B cell (primary cell): ENCODE results near the gene LCE1E. TPM values are rescaled to one million over a fixed set of nuclear protein-coding genes. Genes with fewer than 3 reads are reported as not detected.

Source experiments
- ATAC-seq: fragments of 200-7000 bp; cut with Tn5 transposase; one replicate; pipeline ENCODE4 v1.10.0; 2021; ENCODE audit warnings: low read depth, mild to moderate bottlenecking, moderate number of reproducible peaks, moderate library complexity
- CTCF ChIA-PET: fragments of 350-600 bp; sonication (Branson Sonifier 250); formaldehyde crosslinking; loops from one replicate; lab custom pipeline; 2021; ENCODE audit warnings: antibody characterized with exemption, inconsistent platforms; lab: Charles Lee
- POLR2A ChIA-PET: fragments of 350-600 bp; sonication (Branson Sonifier 250); formaldehyde crosslinking; loops from one replicate; lab custom pipeline; 2021; ENCODE audit warnings: antibody characterized with exemption; lab: Charles Lee
- DNase-seq: peaks from one replicate; pipeline ENCODE4 v3.0.0; 2013
- H2AFZ ChIP-seq: 2 replicates; pipeline ENCODE4 v1.6.1; 2012; ENCODE audit warnings: mild to moderate bottlenecking, low read depth, low read length; ENCODE audit not compliant: insufficient read depth, poor library complexity, severe bottlenecking
- H3K27ac ChIP-seq, 2 donors: 1 replicate in 1 of 2; 2 replicates in 1 of 2; pipeline ENCODE4 v1.5.1; 2012 to 2013; ENCODE audit warnings: low read length in 2 of 2, mild to moderate bottlenecking in 2 of 2, moderate library complexity in 1 of 2
- H3K27me3 ChIP-seq, 4 experiments: fragments of 200-600 bp in 1 of 4; sonication (generic) in 1 of 4; replicated peaks in 1 of 4; 1 replicate in 2 of 4; 2 replicates in 2 of 4; pipeline versions ENCODE4 v1.6.1 to v1.7.0; 2013 to 2016; ENCODE audit warnings: low read length in 3 of 4, mild to moderate bottlenecking in 2 of 4, mixed read lengths in 1 of 4, moderate library complexity in 1 of 4; ENCODE audit not compliant: insufficient read depth in 4 of 4, control insufficient read depth in 3 of 4; ENCODE audit errors: control extremely low read depth in 1 of 4
- H3K36me3 ChIP-seq, 2 experiments: replicated peaks in 1 of 2; 1 replicate in 1 of 2; 2 replicates in 1 of 2; pipeline versions ENCODE4 v1.6.1 to v1.7.1; 2013; ENCODE audit warnings: low read length in 1 of 2; ENCODE audit not compliant: insufficient read depth in 2 of 2, control insufficient read depth in 1 of 2; ENCODE audit errors: control extremely low read depth in 1 of 2, extremely low read depth in 1 of 2
- H3K4me1 ChIP-seq, 2 donors: fragments of 200-600 bp in 1 of 2; sonication (generic) in 1 of 2; 1 replicate in 1 of 2; 2 replicates in 1 of 2; pipeline versions ENCODE4 v1.5.1 to v1.6.1; 2013 to 2017; ENCODE audit warnings: low read length in 2 of 2; ENCODE audit not compliant: control insufficient read depth in 2 of 2, insufficient read depth in 2 of 2
- H3K4me2 ChIP-seq: replicated peaks from 2 replicates; pipeline ENCODE3; 2012; ENCODE audit warnings: mild to moderate bottlenecking, low read depth, low read length; ENCODE audit not compliant: poor library complexity, severe bottlenecking
- H3K4me3 ChIP-seq, 5 experiments: fragments of 200-600 bp in 1 of 5; sonication (generic) in 1 of 5; 1 replicate in 3 of 5; 2 replicates in 2 of 5; pipeline versions ENCODE4 v1.5.1 to v1.7.0; 2011 to 2016; ENCODE audit warnings: low read length in 4 of 5, mild to moderate bottlenecking in 4 of 5, low read depth in 2 of 5, control low read depth in 1 of 5, moderate library complexity in 1 of 5; ENCODE audit not compliant: insufficient read depth in 1 of 5; ENCODE audit errors: control extremely low read depth in 1 of 5, extremely low read depth in 1 of 5
- H3K79me2 ChIP-seq: fragments of 200-600 bp; sonication (generic); one replicate; pipeline ENCODE4 v1.6.0; 2016; ENCODE audit warnings: low read length; ENCODE audit not compliant: control insufficient read depth, insufficient read depth
- H3K9ac ChIP-seq: fragments of 200-600 bp; sonication (generic); 2 replicates; pipeline ENCODE4 v1.6.1; 2017; ENCODE audit warnings: mild to moderate bottlenecking, low read length, moderate library complexity
- H3K9me3 ChIP-seq, 3 donors: one replicate each; pipeline versions ENCODE4 v1.6.1 to v1.7.1; 2013; ENCODE audit warnings: low read length in 2 of 3; ENCODE audit not compliant: control insufficient read depth in 2 of 3, insufficient read depth in 1 of 3; ENCODE audit errors: control extremely low read depth in 1 of 3
- H4K20me1 ChIP-seq: 2 replicates; pipeline ENCODE4 v1.6.0; 2012; ENCODE audit warnings: mild to moderate bottlenecking, low read length; ENCODE audit not compliant: insufficient read depth, control insufficient read depth, poor library complexity, severe bottlenecking
- H3K27ac Mint-ChIP-seq: one replicate; pipeline ENCODE4 v1.8.0; 2021; ENCODE audit warnings: mixed read lengths
- H3K27me3 Mint-ChIP-seq: one replicate; pipeline ENCODE4 v1.8.0; 2021; ENCODE audit warnings: mixed read lengths
- H3K4me1 Mint-ChIP-seq: one replicate; pipeline ENCODE4 v1.8.0; 2021; ENCODE audit warnings: mixed read lengths
- H3K4me3 Mint-ChIP-seq: one replicate; pipeline ENCODE4 v1.8.0; 2021; ENCODE audit warnings: mixed read lengths
- H3K9me3 Mint-ChIP-seq: one replicate; pipeline ENCODE4 v1.8.0; 2022; ENCODE audit warnings: mixed read lengths; ENCODE audit not compliant: insufficient read depth
- EZH2 ChIP-seq: IDR thresholded peaks from 2 replicates; pipeline ENCODE4 v1.6.1; 2012; ENCODE audit warnings: borderline replicate concordance, low read depth, mild to moderate bottlenecking, moderate library complexity, low read length; ENCODE audit not compliant: insufficient read depth, poor library complexity, severe bottlenecking
- WGBS: methylation state at CpG from one replicate; pipeline ENCODE4 v1.1.5; 2013; ENCODE audit warnings: missing lambda C conversion rate; ENCODE audit not compliant: insufficient coverage; 5-methylcytosine and 5-hydroxymethylcytosine counted together
- intact Hi-C: fragments of 100-400 bp; cut with micrococcal nuclease; formaldehyde crosslinking; loops from one replicate; pipeline ENCODE4 v1.10.0; 2022
- polyA plus RNA-seq: library from polyadenylated mRNA; depleted of rRNA; stranded (reverse); fragments of >200 nt; gene quantifications from 2 replicates; pipeline ENCODE4 v1.2.3, GENCODE V29; 2012
- total RNA-seq, 2 donors: library from RNA; stranded (reverse); fragments of 120-200 nt in 1 of 2; gene quantifications; 1 replicate in 1 of 2; 2 replicates in 1 of 2; pipeline versions ENCODE4 v1.2.3 to v1.2.4, GENCODE V29; 2013 to 2022
- TF ChIP-seq, protein P1 (sequence below): fragments of 200-600 bp; IDR thresholded peaks from one replicate; pipeline ENCODE4 v1.8.0; 2022; ENCODE audit warnings: antibody characterized with exemption, mild to moderate bottlenecking

The LCE1E gene
- total and polyA plus RNA-seq, 2 donors (not counting 1 experiment from before 2014, with no cell fraction given): not detected

DNA sequence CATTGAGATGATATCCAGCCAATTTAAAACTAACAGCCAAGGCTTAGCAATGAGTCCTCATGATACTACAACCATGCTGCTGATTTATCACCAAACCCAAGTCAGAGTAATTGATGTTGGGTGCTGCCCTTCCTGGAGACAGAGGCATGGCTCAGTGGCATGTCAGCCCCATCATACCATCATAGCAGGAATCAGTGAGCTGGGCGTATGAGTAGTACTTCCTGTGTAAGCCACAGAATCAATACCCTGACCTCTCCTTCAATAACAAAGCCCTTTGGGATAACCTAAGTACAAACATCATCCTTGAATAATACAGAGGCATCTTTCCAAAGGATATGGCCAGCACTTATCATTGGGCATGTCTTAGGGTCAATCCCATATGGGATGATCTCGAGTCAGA is 3.0 kb upstream of the LCE1E start:
- POLR2A ChIA-PET: no interaction called here
- H3K9ac ChIP-seq: no peak overlapping the region
- Mint-ChIP-seq H3K4me1 (no peaks in the 10 kb centered on the region), H3K27me3 (peaks cover 62% of the 10 kb centered on the region), H3K4me3 (no peak overlapping the region), H3K9me3 (no peaks in the 10 kb centered on the region), H3K27ac (no peak overlapping the region)
- DNase-seq (no peak), ATAC-seq (no peak)
- H3K4me2 ChIP-seq: no peak overlapping the region
- no peaks in the 10 kb centered on the region for H4K20me1 ChIP-seq
- H3K27me3 ChIP-seq: no peaks in the 10 kb centered on the region
- no peaks in the 10 kb centered on the region for H3K9me3 ChIP-seq
- H3K79me2 ChIP-seq: no peaks in the 10 kb centered on the region
- no peak for TF ChIP-seq EZH2
- TF ChIP-seq, protein P1, sequence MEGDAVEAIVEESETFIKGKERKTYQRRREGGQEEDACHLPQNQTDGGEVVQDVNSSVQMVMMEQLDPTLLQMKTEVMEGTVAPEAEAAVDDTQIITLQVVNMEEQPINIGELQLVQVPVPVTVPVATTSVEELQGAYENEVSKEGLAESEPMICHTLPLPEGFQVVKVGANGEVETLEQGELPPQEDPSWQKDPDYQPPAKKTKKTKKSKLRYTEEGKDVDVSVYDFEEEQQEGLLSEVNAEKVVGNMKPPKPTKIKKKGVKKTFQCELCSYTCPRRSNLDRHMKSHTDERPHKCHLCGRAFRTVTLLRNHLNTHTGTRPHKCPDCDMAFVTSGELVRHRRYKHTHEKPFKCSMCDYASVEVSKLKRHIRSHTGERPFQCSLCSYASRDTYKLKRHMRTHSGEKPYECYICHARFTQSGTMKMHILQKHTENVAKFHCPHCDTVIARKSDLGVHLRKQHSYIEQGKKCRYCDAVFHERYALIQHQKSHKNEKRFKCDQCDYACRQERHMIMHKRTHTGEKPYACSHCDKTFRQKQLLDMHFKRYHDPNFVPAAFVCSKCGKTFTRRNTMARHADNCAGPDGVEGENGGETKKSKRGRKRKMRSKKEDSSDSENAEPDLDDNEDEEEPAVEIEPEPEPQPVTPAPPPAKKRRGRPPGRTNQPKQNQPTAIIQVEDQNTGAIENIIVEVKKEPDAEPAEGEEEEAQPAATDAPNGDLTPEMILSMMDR: no peak
- WGBS: 60% methylated on average over 1 of the region's 2 CpGs
- no peak overlapping the region for H3K4me3 ChIP-seq
- intact Hi-C loops: no loop called here
- H3K4me1 ChIP-seq: no peaks in the 10 kb centered on the region
- H3K36me3 ChIP-seq: no peaks in the 10 kb centered on the region
- H2AFZ ChIP-seq: no peak overlapping the region
- CTCF ChIA-PET: no interaction called here
- no peak overlapping the region for H3K27ac ChIP-seq

DNA sequence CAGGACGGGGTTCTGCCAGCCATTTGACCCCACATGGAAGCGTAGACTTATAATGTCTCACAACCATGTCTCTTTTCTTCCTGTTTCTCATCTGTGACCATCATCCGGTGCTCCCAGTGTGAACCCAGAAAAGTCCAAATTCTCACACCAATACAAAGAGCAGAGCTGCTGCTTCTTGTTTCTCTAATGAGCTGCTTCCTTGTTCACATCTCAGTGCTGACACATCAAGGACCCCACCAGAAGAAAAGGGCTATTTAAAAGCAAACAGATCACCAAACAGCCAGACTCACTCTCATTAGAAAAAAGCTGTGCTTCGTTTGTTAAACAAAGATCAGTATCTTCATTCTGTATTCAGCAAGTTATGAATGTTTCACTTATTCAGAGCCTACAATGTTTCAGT is 9.6 kb downstream of the LCE1E start:
- Histone ChIP-seq H4K20me1 (no peaks in the 10 kb centered on the region), H3K9me3 (peaks cover 0 to 4% (median 0%) of the 10 kb centered on the region in 3 donors), H3K36me3 (no peaks in the 10 kb centered on the region), H3K27ac (no peak overlapping the region), H3K4me1 (no peaks in the 10 kb centered on the region), H3K9ac (no peak overlapping the region), H3K4me3 (no peak overlapping the region), H3K27me3 (no peaks in the 10 kb centered on the region), H3K4me2 (no peak overlapping the region), H3K79me2 (no peaks in the 10 kb centered on the region), H2AFZ (no peak overlapping the region)
- intact Hi-C loops: no loop called here
- Mint-ChIP-seq H3K9me3 (no peaks in the 10 kb centered on the region), H3K4me3 (no peak overlapping the region), H3K27me3 (peaks cover 6% of the 10 kb centered on the region), H3K4me1 (no peaks in the 10 kb centered on the region), H3K27ac (no peak overlapping the region)
- 83% methylated on average over 4 of the region's 4 CpGs for WGBS
- TF ChIP-seq EZH2: no peak
- TF ChIP-seq, protein P1: no peak
- DNase-seq: no peak
- CTCF ChIA-PET: no interaction called here
- no peak for ATAC-seq
- POLR2A ChIA-PET: no interaction called here
